Measurements from ENCODE around the gene SIL1. TPM values are rescaled to one million over a fixed set of nuclear protein-coding genes. Genes with fewer than 3 reads are reported as not detected.

The SIL1 gene
- total RNA-seq, 3 donors from 2014 or later (not counting 1 experiment from before 2014, with no cell fraction given): 16.9 to 22.5 (median 22.4) TPM

GRCh38 chr5:139021346-139021745 lies 176.8 kb downstream of the SIL1 start:
- Histone ChIP-seq H3K36me3 (ENCODE audit: control insufficient read depth, insufficient read depth, low read length) (peaks cover 1% of the 10 kb centered on the region), H3K9me3 (ENCODE audit: control insufficient read depth, insufficient read depth, low read length) (no peaks in the 10 kb centered on the region), H3K4me1 (ENCODE audit: control insufficient read depth, insufficient read depth, low read length) (no peaks in the 10 kb centered on the region), H3K27me3 (ENCODE audit: control insufficient read depth, insufficient read depth, low read length) (no peaks in the 10 kb centered on the region), H3K27ac (ENCODE audit: low read length) (no peak overlapping the region), H3K4me3 (ENCODE audit: low read length) (no peak overlapping the region)
- no peak for DNase-seq
- no peaks in the 10 kb centered on the region for H3K4me1 Mint-ChIP-seq
- no peaks in the 10 kb centered on the region for H3K27me3 Mint-ChIP-seq (ENCODE audit: low read depth in 2 of 2)
- intact Hi-C loops (cut with micrococcal nuclease): no loop called here
- 89% methylated on average over 3 of the region's 3 CpGs for WGBS (ENCODE audit: insufficient coverage)
- no peak for ATAC-seq
- no peak overlapping the region for H3K4me3 Mint-ChIP-seq
- no peaks in the 10 kb centered on the region for H3K36me3 Mint-ChIP-seq
- H3K9me3 Mint-ChIP-seq: no peaks in the 10 kb centered on the region
- no peak overlapping the region for H3K27ac Mint-ChIP-seq
- no peak for TF ChIP-seq CTCF (IDR thresholded peaks at IDR 0.05)

GRCh38 chr5:139019880-139020279 lies 178.3 kb downstream of the SIL1 start:
- Histone ChIP-seq H3K9me3 (ENCODE audit: control insufficient read depth, insufficient read depth, low read length) (no peaks in the 10 kb centered on the region), H3K36me3 (ENCODE audit: control insufficient read depth, insufficient read depth, low read length) (peaks cover 3% of the 10 kb centered on the region), H3K4me3 (ENCODE audit: low read length) (no peak overlapping the region), H3K4me1 (ENCODE audit: control insufficient read depth, insufficient read depth, low read length) (no peaks in the 10 kb centered on the region), H3K27ac (ENCODE audit: low read length) (no peak overlapping the region), H3K27me3 (ENCODE audit: control insufficient read depth, insufficient read depth, low read length) (no peaks in the 10 kb centered on the region)
- Mint-ChIP-seq H3K9me3 (no peaks in the 10 kb centered on the region), H3K36me3 (no peaks in the 10 kb centered on the region), H3K4me3 (no peak overlapping the region), H3K4me1 (no peaks in the 10 kb centered on the region), H3K27me3 (ENCODE audit: low read depth in 2 of 2) (no peaks in the 10 kb centered on the region), H3K27ac (no peak overlapping the region)
- no peak for DNase-seq
- TF ChIP-seq CTCF (IDR thresholded peaks at IDR 0.05): no peak
- ATAC-seq: no peak
- intact Hi-C loops (cut with micrococcal nuclease): no loop called here
- WGBS (ENCODE audit: insufficient coverage): 92% methylated on average over 4 of the region's 4 CpGs

- no peak overlapping the region for H3K4me3 Mint-ChIP-seq
- Histone ChIP-seq H3K9me3 (ENCODE audit: control insufficient read depth, insufficient read depth, low read length) (no peaks in the 10 kb centered on the region), H3K36me3 (ENCODE audit: control insufficient read depth, insufficient read depth, low read length) (peaks cover 3% of the 10 kb centered on the region), H3K4me3 (ENCODE audit: low read length) (no peak overlapping the region), H3K27me3 (ENCODE audit: control insufficient read depth, insufficient read depth, low read length) (no peaks in the 10 kb centered on the region), H3K4me1 (ENCODE audit: control insufficient read depth, insufficient read depth, low read length) (no peaks in the 10 kb centered on the region), H3K27ac (ENCODE audit: low read length) (no peak overlapping the region)
- H3K27me3 Mint-ChIP-seq (ENCODE audit: low read depth in 2 of 2): no peaks in the 10 kb centered on the region
- H3K4me1 Mint-ChIP-seq: no peaks in the 10 kb centered on the region
- TF ChIP-seq CTCF (IDR thresholded peaks at IDR 0.05): no peak
- DNase-seq (no peak), ATAC-seq (no peak)
- H3K27ac Mint-ChIP-seq: no peak overlapping the region
- intact Hi-C loops (cut with micrococcal nuclease): no loop called here
- H3K36me3 Mint-ChIP-seq: no peaks in the 10 kb centered on the region
- no peaks in the 10 kb centered on the region for H3K9me3 Mint-ChIP-seq
- 98% methylated on average over 2 of the region's 3 CpGs for WGBS (ENCODE audit: insufficient coverage)
Observed at GRCh38 chr5:139019211-139019610, 179.0 kb downstream of the SIL1 start.

- no peak overlapping the region for H3K4me3 Mint-ChIP-seq
Observed at GRCh38 chr5:139017624-139018023, 180.5 kb downstream of the SIL1 start.

More at GRCh38 chr5:139017624-139018023, 180.5 kb downstream of the SIL1 start:
- Mint-ChIP-seq H3K9me3 (no peaks in the 10 kb centered on the region), H3K27me3 (ENCODE audit: low read depth in 2 of 2) (no peaks in the 10 kb centered on the region), H3K27ac (no peak overlapping the region), H3K4me1 (no peaks in the 10 kb centered on the region), H3K36me3 (no peaks in the 10 kb centered on the region)
- Histone ChIP-seq H3K36me3 (ENCODE audit: control insufficient read depth, insufficient read depth, low read length) (peaks cover 3% of the 10 kb centered on the region), H3K4me1 (ENCODE audit: control insufficient read depth, insufficient read depth, low read length) (no peaks in the 10 kb centered on the region), H3K4me3 (ENCODE audit: low read length) (no peak overlapping the region), H3K9me3 (ENCODE audit: control insufficient read depth, insufficient read depth, low read length) (no peaks in the 10 kb centered on the region), H3K27ac (ENCODE audit: low read length) (no peak overlapping the region), H3K27me3 (ENCODE audit: control insufficient read depth, insufficient read depth, low read length) (no peaks in the 10 kb centered on the region)
- intact Hi-C loops (cut with micrococcal nuclease): no loop called here
- 95% methylated on average over 4 of the region's 5 CpGs for WGBS (ENCODE audit: insufficient coverage)
- ATAC-seq: no peak
- DNase-seq: no peak
- TF ChIP-seq CTCF (IDR thresholded peaks at IDR 0.05): no peak

Measured in natural killer cell (primary cell).